GM19351 (cell line): ENCODE measurements around the gene CNNM3.

Experiments used
- ATAC-seq: cut with Tn5 transposase; IDR thresholded peaks from one replicate; pipeline ENCODE4 v1.9.1; 2021; ENCODE audit warnings: mild to moderate bottlenecking, moderate library complexity; ENCODE audit not compliant: unreplicated experiment

The CNNM3 gene

DNA sequence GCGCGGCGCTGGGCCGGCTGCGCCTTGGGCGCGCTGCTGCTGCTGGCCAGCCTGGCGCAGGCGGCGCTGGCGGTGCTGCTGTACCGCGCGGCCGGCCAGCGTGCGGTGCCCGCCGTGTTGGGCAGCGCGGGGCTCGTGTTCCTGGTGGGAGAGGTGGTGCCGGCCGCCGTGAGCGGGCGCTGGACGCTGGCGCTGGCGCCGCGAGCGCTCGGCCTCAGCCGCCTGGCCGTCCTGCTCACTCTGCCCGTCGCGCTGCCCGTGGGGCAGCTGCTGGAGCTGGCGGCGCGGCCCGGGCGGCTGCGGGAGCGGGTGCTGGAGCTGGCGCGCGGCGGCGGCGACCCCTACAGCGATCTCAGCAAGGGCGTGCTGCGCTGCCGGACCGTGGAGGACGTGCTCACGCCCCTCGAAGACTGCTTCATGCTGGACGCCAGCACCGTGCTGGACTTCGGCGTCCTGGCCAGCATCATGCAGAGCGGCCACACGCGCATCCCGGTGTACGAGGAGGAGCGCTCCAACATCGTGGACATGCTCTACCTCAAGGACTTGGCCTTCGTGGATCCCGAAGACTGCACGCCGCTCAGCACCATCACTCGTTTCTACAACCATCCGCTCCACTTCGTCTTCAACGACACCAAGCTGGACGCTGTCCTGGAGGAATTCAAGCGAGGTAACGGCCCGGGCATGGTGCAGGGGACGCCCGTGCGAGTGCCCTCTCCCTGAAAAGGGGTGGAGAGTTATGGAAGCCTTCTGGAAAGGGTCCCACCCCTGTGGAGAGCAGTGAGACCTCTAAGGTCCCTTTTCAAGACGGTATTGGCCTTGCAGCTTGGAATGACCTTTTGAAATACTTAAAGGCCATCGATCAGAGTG is 1.0 kb downstream of the CNNM3 start:
- ATAC-seq, result no peak

DNA sequence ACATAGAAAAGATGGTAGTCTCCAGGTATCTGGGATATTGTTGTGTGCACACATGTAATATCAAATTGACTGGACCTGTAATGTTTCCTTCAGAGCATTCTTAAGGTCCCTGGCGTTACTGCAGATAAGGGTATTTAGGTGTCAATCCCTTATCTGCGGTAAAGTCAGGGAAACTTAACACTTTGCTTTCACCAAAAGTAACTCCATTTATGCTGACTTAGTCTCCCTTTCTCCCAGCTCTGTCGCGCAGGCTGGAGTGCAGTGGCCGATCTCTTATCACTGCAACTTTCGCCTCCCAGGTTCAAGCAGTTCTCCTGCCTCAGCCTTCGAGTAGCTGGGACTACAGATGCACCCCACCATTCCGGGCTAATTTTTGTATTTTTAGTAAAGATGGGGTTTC is 1.8 kb downstream of the CNNM3 start:
- no peak for ATAC-seq

DNA sequence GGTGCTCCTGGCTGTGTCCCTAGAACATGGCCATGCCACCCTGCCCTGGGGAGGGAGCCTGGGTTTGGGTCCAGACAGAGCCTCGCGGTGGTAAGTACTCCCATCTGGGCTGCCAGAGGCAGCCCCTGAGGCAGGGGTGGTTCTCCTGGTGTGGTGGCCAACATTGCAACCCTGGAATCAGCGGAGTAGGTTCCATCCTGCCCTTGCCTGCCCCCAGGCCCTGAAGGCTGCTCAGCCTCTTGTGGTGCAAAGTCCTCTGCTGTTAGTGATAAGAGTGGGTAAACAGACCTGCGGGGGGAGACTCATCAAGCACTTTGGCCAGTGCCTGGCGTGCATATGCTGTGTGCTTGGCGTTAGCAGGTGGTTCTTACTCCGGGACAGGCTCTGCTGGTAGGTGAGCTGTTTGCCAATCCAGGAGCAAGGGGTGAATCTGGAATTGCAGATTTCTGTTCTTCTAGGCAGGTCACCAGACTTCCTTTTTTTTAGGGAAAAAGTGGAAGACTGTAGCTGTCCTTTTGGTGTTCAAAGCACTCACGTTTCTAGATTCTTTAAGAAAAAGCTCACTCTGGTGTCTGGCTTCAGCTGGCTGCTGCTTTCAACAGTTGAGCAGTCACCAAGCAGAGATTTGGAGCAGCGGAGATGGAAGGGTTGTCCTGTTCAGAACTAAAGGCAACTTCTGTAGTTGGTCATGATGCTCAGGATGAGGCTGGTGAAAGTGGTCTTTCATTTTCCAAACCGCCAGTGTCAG is 3.2 kb downstream of the CNNM3 start:
- no peak for ATAC-seq

DNA sequence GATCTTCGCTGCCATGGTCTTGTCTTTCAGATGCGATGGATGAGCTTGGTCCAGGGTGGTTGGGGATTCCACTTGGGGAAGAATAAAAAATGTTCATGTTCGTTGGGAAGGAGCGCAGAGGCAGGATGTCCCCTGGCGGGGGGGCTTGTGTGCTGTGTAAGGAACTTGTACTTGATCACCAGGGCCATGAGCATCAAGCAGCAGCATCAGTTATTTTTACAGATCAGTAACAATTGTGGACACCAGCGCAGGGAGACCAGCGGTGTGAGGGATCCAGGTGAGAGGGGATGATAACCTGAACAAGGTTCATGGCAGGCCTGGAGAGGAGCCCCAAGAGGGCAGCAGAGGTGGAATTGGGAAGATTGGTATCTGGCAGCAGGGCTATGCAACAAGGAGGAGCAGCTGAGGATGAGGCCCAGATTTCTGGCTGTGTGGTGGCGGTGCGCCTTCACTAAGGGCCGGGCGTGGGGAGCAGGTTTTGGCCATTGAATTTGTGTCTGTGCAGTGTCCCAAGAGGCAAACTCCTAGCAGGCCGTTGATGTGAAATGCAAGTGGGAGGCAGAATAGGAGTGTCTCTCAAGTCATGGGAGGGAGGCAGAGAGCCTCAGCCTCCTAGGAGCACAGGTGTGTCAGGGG is 3.9 kb downstream of the CNNM3 start:
- no peak for ATAC-seq

DNA sequence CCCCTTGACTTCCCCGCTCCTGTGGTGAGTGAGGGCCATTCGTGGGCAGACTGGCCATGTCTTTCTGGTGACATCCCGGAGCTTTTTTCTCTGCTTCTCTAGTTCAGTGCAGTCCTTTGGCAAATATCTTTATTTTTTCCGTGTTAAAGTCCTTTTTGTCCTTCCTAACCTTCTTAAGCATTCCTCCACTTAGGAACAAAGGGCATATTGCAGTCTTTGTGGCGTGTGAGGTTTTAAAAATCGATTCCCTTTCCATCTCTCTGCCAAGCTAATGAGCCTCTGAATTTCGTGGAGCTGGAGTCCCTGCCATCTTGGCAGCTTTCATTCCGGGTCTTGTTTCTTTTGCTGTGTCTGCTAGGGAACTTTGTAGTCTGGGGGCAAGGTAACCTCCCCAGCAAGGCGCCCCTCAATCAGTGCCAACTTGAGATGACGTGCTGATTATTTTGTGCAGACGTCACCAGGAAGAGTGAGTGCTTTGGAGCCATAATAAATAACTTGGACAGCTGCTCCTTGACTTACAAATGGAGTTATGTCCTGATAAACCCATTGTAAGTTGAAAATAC is 5.1 kb downstream of the CNNM3 start:
- ATAC-seq, result no peak

DNA sequence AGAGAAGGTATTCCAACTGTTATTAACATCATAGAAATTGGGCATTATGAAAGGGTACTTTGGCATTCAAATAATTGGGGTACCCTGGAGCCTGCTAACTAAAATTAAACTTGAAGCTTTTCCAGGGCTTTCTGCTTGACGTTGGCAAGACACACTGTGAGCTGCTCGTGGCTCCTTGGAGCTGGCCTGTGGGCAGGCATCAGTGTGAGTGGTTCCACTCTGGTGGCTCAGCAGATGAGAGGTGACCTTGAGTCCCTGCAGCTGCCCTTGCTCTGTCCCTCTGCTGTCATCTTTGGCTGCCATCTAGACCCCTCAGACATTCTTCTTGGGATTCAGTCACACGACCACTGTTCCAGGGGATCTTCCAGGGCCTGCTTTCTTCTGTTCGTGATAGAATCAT is 6.7 kb downstream of the CNNM3 start:
- no peak for ATAC-seq

DNA sequence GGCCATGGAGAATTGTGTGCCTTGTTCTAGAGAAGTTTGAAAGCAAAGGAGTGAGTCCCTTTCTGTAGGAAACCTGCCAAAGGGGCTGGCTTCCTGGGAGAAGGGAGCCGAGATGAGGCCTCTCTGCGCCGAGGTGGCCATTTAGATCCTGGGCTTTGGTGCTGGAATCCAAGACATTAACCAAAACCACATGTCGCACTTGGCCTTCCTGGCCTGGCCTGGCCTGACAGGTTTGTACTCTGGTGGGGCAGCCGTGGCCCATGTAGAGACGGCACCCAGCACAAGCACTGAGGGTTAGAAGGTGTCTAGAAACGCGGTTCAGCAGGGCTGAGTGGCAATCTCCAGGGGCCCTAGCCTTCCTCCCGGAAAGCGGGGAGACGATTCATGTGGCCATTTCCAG is 7.1 kb downstream of the CNNM3 start:
- ATAC-seq, result no peak

DNA sequence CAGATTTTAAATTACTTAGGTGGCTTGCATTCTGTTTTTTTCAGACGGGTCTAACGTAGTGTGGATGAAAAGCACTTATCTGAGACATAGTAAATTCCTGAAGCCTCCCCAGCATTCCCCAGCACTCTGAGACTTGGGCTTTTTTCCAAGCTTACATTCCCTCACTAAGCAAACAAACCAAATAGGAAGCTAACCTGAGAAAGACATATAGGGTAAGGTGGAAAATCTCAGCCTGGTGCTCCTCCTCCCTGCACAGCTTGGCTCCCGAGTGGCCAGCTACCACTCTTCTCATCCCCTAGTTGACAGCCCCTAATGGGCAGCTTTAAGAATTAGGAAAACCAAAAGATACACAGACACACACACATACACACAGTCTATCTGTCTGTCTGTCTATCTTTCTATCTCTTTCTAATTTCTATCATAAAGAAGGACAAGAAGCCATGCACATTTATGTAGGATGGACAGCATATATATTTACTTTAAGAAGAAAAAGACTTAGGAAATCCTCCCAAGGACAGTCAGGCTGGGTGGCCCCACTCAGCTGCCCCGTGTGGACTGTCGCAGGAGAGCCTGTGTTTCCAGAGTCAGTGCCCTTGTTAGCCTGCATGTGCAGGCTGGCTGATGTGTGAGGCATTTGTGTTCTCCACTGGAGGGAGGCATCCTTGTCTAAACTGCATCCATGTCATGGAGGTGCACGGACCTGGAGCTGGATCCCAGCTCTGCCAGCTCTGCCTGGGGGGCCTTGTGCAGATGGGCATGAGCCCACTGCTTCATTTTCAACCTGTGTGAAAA is 8.2 kb downstream of the CNNM3 start:
- no peak for ATAC-seq

DNA sequence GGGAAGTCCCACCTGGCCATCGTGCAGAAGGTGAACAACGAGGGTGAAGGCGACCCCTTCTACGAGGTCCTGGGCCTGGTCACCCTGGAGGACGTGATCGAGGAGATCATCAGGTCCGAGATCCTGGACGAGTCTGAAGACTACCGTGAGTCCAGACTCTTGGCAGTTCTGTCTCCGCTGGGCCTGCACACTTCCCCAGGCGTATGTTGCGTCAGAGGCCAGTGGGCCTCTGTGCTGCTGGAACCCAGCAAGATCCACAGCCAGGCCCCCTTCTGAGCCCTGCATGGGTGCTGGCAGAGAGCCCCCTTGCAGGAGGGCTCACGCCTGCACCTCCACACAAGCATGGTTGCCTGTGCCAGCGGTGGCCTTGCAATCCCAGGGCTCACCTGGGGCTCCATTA is 9.0 kb downstream of the CNNM3 start:
- no peak for ATAC-seq

DNA sequence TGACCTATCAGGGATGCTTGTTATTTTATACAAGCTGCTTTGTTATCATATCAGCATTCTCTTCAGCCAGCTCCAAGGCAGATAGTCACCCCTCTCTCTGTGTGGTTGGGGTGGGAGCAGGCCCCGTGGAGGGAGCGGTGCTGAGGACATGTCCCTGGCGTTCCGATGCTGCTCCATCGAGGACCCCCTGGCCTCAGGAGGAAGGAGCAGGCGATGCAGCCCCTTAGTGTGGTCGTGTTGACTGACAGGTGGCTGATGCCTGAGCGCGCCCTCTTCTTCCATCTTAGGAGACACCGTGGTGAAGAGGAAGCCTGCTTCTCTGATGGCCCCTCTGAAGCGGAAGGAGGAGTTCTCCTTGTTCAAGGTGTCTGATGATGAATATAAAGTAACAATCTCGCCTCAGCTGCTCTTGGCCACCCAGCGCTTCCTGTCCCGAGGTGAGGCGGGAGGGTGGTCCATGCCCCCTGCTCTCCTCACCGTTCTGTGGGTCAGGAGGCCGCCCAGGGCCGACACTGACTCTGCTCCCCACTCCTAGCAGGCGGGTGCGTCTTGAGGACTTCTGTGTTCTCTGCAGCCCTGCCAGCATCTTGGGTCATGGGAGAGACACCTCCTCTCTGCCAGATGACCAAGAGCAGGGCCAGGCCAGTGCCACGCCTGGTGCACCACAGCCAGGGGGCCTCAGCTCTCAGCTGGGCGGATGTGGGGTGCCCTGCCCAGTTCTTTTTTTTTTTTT is 10.6 kb downstream of the CNNM3 start:
- no peak for ATAC-seq

DNA sequence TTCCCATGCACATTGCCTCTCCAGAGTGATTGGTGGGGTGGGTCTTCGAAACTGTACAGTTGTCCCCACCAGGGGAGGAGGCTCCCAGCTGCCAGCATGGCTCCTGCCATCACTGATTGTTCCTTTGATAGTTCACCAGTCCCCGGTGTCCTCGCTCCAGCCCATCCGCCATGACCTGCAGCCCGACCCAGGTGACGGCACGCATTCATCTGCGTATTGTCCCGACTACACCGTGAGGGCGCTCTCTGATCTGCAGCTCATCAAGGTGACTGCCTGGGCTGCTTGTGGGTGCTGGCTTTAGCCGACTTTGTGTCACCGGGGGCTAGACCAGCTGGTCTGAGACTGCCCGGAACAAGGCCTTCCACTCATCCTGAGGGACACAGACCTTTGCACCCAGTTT is 12.4 kb downstream of the CNNM3 start:
- no peak for ATAC-seq

DNA sequence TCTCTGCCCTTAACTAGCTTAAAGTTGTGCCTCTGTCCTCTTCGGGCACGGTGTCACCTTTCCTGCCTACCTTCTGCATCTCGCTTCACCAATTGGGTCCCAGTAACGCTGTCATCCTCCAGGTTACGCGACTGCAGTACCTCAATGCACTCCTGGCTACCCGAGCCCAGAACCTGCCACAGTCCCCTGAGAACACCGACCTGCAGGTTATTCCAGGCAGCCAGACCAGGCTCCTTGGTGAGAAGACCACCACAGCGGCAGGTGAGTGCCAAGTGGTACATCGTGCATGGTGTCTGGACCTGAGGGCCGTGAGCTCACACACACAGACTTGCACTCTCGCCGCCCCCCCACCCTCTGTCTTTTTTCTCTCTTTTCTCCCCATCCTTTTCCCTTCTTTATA is 12.8 kb downstream of the CNNM3 start:
- ATAC-seq, result no peak

DNA sequence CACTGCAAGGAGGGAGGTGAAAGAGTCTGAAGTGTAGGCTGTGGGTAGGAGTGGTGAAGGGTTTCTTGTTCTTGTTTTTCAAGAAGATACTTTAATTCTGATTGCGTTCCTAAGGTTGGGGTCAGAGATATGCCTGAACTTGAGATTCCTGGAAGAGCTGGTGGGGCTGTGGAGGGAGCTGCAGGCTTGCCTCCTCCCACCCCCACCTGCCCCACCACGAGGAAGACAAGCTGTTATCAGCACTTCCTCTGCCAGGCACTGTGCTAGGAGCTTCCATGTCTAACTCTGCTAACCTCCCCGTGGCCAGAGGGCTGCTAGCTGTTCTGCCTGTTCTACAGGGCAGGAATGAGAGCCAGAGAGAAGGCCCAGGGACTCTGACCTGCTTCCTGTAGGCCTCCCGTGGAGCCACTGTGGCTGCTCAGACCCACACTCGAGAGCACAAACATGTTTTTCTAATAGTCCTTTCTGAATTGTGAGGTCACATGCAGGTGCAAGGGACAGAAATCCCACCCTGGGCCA is 14.0 kb downstream of the CNNM3 start:
- no peak for ATAC-seq

DNA sequence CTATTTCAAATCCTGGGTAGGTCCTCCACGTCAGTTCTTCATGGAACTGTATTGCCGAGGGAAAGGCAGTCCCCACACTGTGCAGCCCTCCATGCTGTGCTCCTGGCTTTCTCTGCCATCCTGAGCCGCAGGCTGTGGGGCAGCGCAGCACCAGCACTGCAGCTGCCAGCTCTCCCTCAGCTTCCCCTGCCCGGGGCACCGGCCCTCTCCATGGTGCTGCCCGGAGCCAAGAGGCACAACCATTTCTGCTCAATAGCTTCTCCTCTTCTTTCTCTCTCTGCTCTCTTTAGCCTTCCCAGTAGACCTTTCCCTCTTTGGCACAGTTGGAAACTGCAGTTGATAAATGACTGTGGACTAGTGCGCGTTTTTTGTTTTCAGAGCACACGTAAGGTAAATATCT is 15.6 kb downstream of the CNNM3 start:
- no peak for ATAC-seq

DNA sequence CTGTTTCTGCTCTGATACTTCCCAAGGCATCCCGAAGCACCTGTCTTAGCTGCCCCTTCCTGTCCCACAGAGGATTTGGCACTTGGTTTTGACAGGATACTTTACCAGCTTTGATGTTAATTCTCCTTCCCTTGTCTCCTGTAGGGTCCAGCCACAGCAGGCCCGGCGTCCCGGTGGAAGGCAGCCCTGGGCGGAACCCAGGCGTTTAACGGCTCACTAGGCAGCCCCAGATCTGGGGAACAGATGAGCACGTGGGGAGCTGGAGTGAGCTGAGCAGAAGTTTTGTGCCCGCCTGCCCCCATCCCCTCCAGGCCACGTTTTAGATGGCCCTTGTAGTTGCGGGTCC is 16.3 kb downstream of the CNNM3 start:
- ATAC-seq, result no peak

DNA sequence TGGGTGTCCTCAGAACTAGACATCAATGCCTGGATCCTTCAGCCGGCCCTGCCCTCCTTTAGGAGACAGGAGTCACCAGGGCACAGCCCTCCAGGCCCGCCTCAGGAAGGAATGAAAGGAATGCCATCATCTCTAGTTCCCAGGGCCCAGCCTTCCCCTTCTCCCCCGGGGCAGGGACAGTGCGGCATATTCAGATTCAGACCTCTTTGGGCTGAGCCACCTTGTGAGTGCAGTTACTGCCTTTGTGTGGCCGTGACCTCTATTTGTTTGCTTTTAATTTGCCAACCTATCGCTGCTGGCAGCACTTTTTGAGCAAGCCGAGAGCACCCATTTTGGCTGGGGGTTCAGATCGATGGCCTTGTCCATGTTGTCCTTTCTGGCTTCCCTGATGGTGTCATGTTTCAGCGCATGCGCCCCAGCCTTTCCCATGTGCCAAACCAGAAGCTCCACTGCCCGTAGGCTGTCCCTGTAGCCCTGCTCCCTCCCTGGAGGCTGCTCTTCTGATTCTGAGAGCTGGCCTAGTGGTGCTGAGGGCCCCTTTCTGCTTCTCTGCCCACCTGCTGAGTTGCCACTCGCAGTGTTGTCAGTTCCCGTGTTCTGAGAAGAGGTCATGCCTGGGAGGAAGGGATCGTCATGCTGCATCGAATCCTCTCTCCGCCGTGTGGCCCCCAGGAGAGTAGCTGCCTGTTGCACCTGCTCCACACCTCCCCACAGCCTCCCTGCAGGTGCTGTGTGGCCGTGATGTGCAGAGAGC is 16.9 kb downstream of the CNNM3 start:
- ATAC-seq, result no peak

DNA sequence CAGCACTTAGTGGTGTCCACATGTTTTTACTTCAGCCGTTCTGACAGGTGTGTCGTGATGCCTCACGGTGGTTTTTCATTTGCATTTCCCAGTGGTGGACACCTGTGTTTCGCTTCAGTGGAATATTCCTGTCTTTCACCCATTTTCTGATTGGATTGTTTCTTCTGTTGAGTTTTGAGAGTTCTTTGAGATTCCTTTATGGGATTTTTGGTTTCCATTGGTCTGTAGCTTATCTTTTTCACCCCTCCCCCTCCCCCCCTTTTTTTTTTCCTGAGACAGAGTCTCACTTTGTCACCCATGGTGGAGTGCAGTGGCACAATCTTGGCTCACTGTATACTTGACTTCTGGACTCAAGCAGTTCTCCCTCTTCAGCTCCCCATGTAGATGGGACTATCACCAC is 19.8 kb downstream of the CNNM3 start:
- ATAC-seq, result no peak

DNA sequence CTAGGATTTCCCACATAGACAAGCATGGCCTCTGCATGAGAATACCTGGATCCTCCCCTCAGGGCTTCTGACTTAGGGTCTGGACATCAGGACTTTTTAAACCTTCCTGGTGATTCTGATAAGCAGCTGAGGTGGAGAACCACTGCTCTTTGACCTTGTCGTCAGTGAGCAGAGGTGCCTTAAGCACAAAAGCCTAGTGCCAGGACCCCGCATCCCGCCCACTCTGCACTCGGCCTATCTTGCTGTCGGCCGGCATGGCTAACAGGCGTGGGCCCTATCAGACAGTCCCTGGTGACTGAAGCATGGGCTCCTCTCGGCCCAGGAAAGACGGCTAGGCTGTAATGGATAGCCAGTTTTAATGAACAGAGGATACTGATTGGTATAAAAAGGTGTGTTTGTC is 21.5 kb downstream of the CNNM3 start:
- ATAC-seq, result no peak
